K562 (cell line): Measurements from ENCODE around the gene FEV. TPM values are rescaled to one million over a fixed set of nuclear protein-coding genes. Genes with fewer than 3 reads are reported as not detected.

Experiments
- BMI1 ChIP-seq: fragments of 150-350 bp; IDR thresholded peaks from 2 replicates; pipeline ENCODE4 v1.6.1; 2014; ENCODE audit warnings: low read length
- COPS2 ChIP-seq: fragments of 450-650 bp; conservative IDR thresholded peaks from 2 replicates; pipeline ENCODE4 v1.6.1; 2016; ENCODE audit warnings: mild to moderate bottlenecking, moderate library complexity
- HMGXB4 ChIP-seq: sonication (generic); formaldehyde crosslinking; IDR thresholded peaks from 2 replicates; pipeline ENCODE4 v1.8.1; 2023; ENCODE audit warnings: mild to moderate bottlenecking, missing genetic modification reagents
- MTF1 ChIP-seq: fragments of 250-450 bp; sonication (Bioruptor Pico); IDR thresholded peaks from 2 replicates; pipeline ENCODE4 v1.9.0; 2021; ENCODE audit warnings: moderate library complexity, mild to moderate bottlenecking, inconsistent platforms, borderline replicate concordance
- ZNF12 ChIP-seq: sonication (generic); formaldehyde crosslinking; IDR thresholded peaks from 2 replicates; pipeline ENCODE4 v1.4.0; 2020; ENCODE audit warnings: mild to moderate bottlenecking, missing genetic modification reagents
- ZNF165 ChIP-seq: fragments of 250-450 bp; sonication (Bioruptor Pico); IDR thresholded peaks from 2 replicates; pipeline ENCODE4 v1.4.0; 2020; ENCODE audit warnings: borderline replicate concordance
- polyA plus RNA-seq, 8 experiments: library from polyadenylated mRNA; depleted of rRNA in 4 of 8; stranded (reverse) in 5 of 8; unstranded in 3 of 8; fragments of >200 nt; fragmentation: Nextera tagmentation in 2 of 8; fragmentation: Illumina TruSeq in 1 of 8; extraction: Ambion mirVana in 2 of 8; extraction: Trizol in 1 of 8; gene quantifications; 2 replicates each; pipeline versions ENCODE4 v1.2.1 to v1.2.3, GENCODE V29; 2011 to 2014; ENCODE audit warnings: inconsistent platforms in 1 of 8, missing spikeins in 1 of 8
- total RNA-seq, 7 experiments: library from RNA; depleted of rRNA in 6 of 7; stranded (reverse); fragments of >200 nt in 6 of 7; fragmentation: Illumina TruSeq in 2 of 7; extraction: Trizol in 2 of 7; gene quantifications; 2 replicates each; pipeline versions ENCODE4 v1.2.1 to v1.2.3, GENCODE V29; 2011 to 2021; ENCODE audit warnings: low replicate concordance in 1 of 7
- TF ChIP-seq, protein P1 (sequence below): sonication (generic); formaldehyde crosslinking; IDR thresholded peaks from 2 replicates; pipeline ENCODE4 v1.8.1; 2023; ENCODE audit warnings: mild to moderate bottlenecking, missing genetic modification reagents, moderate library complexity

The FEV gene
- total and polyA plus RNA-seq, 9 of the 15 experiments (the other 6 are each of a cell fraction or from before 2014, with no cell fraction given), result 0.08 to 1.6 (median 0.62) TPM; not detected in 1

GRCh38 chr2:219029829-219030165 is 44.8 kb upstream of the FEV start (continued):
- TF ChIP-seq, protein P1, sequence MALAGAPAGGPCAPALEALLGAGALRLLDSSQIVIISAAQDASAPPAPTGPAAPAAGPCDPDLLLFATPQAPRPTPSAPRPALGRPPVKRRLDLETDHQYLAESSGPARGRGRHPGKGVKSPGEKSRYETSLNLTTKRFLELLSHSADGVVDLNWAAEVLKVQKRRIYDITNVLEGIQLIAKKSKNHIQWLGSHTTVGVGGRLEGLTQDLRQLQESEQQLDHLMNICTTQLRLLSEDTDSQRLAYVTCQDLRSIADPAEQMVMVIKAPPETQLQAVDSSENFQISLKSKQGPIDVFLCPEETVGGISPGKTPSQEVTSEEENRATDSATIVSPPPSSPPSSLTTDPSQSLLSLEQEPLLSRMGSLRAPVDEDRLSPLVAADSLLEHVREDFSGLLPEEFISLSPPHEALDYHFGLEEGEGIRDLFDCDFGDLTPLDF (CRISPR knock-in tag), result no peak
- no peak for TF ChIP-seq BMI1
- no peak for TF ChIP-seq HMGXB4 (CRISPR knock-in tag)
- no peak for TF ChIP-seq MTF1 (CRISPR knock-in tag)
- no peak for TF ChIP-seq COPS2
- no peak for TF ChIP-seq ZNF165
- no peak for TF ChIP-seq ZNF12
